ENCODE measurements around the gene KCTD15.

Gene KCTD15

DNA sequence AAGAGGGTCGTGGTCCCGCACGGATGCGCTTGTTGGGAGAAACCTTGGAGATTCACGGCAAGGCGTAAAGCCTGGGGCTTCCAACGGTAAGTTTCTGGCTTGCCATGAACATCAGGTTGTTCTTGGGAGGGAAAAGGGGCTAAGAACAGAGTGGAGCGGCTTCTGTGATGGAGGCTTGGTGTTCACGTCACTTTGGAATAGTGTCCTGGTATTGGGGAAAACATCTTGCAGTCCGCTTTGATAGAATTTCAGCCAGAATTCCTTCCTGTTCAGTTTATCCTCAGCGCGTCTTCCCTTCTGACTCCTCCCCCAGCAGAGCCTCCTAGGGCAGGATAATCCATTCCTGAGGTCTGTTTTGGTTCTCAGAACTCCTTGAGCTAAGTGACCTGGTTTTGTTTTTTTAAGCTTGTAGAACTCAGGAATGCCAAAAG, 2.0 kb downstream of the KCTD15 start:
- DNase-seq = no peak

- DNase-seq = no peak
Observed at GRCh38 chr19:33799476-33799875, 2.8 kb downstream of the KCTD15 start.

- no peak for DNase-seq
Observed at GRCh38 chr19:33800012-33800680, 3.5 kb downstream of the KCTD15 start.

DNA sequence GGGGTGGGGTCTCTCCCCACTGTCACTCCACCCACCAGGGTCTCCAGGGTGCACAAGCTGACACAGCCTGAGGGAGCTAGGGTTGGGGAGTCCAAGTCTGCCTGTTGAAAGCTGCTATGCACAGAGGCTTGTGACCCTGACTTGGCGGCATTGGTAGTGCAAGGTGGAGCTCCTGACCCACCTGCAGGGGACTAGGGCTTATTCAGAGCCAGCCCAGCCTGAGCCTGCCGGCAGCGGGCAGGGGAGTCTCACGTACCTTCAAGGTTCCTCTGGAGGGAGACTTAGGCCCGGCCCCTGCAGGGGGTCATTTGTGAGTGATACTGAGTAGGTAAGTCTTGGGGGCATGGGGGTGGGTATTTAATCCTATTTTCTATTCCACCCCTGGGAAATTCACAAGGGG, 4.7 kb downstream of the KCTD15 start:
- no peak for DNase-seq

- no peak for DNase-seq
Observed at GRCh38 chr19:33802001-33802400, 5.3 kb downstream of the KCTD15 start.

DNA sequence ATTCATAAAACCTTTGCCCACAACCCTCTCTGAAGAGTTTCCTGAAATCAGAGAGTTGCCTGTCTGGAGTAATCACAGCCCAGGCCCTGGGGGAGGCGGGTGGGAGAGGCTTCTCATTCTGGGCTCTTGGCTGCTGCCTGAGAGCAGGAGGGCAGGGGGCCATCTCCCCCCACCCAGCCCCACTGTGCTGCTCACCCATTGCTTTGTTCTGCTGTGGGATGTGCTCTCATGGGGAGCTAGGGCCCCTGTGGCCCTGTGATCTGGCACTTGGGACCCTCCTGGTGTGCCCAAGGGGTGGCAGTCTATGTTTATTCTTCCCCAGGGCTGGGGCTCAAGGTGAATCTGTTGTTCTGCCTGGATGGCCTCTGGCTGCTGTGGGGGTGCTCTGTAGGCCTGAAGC, 6.1 kb downstream of the KCTD15 start:
- no peak for DNase-seq

DNA sequence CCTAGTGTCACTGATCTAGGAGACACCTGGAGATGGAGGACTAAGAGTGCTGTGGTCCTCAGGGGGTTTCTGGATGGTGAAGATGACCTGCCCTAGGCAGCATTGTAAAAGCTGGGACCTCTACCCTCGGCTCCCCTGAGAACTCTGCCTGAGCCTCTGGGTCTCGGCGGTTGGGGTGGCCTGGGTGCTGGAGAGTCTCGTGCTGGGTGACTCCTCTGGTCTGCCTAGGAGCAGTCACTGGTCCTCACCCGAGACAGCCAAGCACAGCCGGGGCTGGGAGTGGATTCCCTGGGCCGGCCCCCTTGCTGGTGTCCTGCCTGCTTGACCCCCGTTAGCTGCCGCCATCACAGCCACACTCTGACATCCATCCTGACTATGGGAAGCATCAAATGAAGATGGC, 6.7 kb downstream of the KCTD15 start:
- no peak for DNase-seq

GRCh38 chr19:33804021-33804799, 7.5 kb downstream of the KCTD15 start:
- DNase-seq = no peak

- DNase-seq = no peak
Observed at GRCh38 chr19:33805313-33805712, 8.6 kb downstream of the KCTD15 start.

GRCh38 chr19:33805840-33806433, 9.3 kb downstream of the KCTD15 start:
- DNase-seq = no peak

- no peak for DNase-seq
Observed at GRCh38 chr19:33806434-33806881, 9.8 kb downstream of the KCTD15 start.

DNA sequence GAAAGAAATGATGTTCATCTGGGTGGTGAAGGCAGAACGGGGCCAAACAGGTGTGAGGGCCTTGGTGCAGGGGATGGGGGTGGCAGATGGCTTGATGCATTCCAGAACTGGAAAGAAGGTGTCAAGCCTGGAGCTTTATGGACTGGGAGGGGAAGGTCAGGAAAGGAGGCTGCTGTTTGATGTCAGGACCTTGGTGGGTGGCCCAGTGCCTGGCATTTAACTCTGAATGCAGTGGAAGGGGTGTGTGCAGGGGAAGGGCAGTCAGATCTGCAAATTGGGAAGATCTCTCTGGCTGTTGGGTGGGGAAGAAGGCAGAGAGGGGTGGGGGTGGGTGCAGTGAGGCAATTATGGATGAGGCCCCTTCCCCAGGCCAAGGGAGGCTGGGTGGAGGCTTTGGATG, 11.7 kb downstream of the KCTD15 start:
- DNase-seq = no peak

DNA sequence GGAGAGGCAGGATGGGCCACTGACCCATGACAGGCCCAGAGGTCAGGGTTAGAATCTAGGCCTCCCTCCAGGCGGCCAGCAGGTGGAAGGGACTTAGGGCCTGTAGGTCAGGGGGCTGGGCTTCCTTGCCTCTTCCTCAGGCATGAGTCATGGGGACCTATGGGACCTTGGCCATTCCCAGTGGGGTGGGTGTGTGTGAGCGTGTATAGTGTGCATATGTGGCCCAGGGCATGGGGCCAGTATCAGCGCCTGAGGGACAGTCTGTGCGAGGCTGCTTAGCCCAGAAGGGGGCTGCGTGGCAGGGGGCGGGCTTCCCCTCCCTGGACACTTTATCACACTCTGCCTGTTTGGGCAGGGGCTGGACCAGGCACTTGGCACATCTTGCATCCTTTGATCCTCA, 13.3 kb downstream of the KCTD15 start:
- DNase-seq = no peak

DNA sequence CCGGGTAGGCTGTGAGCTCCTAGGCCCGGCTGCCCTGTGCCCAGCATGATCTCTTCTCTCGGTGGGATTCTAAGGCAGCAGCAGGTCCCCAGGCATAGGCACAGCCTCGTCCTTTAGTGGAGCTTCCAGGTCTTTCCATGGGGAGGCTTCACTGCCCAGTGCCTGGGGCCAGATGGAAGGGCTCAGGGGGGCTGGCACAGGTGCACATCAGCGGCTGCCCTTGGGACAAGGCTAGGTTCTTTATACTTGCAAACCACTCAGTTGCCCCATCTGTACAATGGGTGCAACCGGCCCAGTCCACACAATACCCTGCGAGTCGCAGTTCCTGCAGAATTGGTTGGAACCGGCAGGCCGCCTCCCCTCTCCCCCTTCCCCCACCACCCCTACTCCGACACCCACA, 14.2 kb downstream of the KCTD15 start:
- no peak for DNase-seq

GRCh38 chr19:33811246-33811645, 14.6 kb downstream of the KCTD15 start:
- DNase-seq = no peak

GRCh38 chr19:33811736-33812387, 15.2 kb downstream of the KCTD15 start:
- DNase-seq = no peak

DNA sequence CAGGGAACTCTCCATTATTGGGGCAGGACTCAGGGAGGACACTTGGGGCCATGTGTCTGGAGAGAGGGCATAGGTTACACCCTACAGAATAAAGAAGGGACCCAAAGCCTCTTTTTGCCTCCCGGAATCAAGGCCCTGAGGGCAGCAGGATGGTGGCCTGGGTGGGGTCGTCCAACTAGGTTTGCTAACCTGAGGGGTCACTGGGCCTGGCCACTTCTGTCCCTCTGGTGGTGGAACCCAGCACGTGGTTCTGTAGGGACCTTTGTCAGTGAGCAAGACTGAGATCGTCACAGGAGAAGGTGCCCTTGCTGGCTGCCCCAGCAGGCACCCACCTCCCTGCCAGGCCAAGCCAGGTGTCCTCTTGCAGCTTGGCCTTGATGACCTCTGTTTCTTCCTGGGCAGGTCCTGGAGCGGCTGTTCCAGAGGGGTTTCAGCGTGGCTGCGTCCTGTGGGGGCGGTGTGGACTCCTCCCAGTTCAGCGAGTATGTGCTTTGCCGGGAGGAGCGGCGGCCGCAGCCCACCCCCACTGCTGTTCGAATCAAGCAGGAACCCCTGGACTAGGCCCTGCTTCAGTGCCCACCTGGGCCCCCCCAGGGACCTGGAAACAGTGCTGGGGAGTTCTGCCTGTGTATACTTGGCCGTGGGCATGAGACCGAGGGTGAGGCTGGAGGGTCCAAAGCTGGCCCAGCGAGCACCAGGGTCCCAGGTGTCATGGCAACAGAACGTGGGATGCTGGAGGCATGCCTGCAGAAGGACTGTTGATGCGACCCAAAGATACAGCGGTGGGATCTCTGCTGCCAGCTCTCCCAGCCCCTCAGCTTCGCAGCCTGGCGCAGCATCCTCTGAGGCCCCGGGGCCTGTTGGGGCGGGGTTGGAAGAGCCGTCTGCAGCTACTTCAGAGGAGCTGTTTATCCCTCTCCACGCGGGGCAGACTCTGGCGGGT, 16.0 kb downstream of the KCTD15 start:
- DNase-seq = no peak

DNA sequence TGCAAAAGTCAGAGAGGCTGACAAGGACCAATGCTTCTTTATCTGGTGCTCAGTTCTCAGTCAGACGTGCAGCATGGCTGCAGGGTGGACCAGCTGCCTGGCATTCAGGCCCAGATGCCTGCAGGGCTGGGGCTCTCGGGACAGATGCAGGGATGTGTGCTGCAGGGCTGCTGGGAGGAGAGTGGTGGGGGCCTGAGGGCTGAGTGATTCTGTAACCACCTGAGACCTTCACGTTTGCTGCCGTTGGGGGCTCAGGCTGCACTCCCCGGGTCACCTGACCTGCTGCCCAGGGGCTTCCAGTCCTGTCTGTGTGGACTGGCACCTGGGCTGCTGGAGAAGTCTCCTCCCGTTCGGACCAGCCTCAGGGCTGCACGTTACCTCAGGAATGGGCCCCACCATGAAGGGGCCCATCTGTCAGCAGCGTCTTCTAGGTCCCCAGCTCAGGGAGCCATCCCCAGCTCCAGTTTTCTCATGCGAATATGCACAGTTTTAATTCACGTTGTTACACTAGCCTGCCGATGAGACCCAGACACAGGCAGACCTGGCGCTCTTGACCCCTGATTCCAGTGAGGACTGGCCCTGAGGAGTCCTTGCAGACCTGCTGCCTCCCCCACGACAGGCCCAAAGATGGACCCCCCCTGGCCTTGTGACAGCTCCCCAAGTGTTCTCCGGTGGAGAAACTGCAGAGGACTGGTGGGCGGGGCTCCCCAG, 16.9 kb downstream of the KCTD15 start:
- no peak for DNase-seq

DNA sequence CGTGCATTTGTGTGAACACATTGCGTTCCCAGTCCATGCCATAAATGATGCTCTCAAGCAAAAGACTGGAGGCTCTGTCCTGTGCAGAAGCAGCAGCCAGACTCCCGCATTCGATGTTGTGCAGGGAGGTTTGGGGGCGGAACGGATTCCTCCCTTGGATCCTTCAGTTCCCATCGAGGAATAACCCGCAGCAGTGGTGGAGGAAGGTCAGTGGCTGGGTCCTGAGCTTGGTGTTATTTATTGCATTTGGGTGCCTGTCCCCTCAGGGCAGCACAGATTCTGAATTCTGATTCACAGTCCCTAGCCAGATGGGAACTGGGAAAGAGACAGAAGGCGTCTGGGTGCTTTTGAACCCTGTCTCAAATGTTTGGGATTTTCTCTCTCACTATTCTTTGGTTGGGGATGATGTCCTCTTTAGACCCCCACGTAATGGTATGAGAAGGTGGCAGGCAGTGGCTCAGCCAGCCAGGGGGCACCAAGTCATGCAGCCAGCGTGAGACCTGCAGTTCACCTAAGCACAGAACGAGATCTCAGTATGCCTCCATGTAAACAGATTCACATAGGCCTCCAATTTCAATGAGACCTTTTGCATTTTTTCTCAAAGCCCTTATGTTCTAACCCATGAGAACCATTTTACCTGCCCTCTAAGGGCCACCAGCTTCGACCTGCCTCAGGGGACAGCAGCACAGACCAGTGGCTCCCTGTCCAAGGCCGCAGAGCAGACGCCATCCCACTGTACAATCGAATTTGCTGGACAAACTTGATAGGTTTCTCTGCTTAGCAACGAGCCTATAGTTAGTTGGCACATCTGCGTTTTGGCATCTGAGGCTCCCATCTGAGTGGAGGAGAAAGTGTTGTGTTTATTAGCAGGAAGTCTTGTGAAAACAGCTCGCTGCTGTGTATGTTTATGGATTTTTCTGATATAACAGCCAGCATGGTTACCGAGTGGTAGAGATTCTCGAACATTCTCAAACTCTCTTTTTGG, 17.8 kb downstream of the KCTD15 start:
- DNase-seq = no peak
